ENCODE data around the gene CDH8.

The CDH8 gene

GRCh38 chr16:62022688-62023087 lies 13.6 kb downstream of the CDH8 start:
- DNase-seq = no peak

DNA sequence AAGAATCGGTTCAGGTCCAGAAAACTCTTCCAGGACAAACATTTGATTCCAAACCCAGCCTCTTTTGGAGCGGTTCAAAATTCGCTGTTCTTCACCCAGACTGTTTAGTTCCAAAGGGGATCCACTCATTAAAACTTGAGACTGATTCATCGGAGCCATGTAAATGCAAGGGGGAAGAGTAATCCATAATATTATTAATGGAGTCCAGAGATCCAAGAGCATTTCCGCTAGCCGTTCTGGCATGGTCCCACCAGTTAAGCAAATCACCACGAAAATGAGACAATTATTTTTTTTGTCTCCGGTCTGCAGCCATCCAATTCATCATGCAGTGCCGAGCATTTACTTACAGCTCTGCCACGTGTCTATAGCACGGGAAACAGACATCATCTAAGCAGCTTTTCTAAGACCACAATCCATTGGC lies 15.1 kb downstream of the CDH8 start:
- DNase-seq = no peak

- no peak for DNase-seq
Observed at GRCh38 chr16:62020681-62021080, 15.6 kb downstream of the CDH8 start.

GRCh38 chr16:62019851-62020250 lies 16.4 kb downstream of the CDH8 start:
- no peak for DNase-seq

GRCh38 chr16:62018301-62019060 lies 17.8 kb downstream of the CDH8 start:
- DNase-seq = no peak

GRCh38 chr16:62014319-62014923 lies 21.8 kb downstream of the CDH8 start:
- DNase-seq = no peak

DNA sequence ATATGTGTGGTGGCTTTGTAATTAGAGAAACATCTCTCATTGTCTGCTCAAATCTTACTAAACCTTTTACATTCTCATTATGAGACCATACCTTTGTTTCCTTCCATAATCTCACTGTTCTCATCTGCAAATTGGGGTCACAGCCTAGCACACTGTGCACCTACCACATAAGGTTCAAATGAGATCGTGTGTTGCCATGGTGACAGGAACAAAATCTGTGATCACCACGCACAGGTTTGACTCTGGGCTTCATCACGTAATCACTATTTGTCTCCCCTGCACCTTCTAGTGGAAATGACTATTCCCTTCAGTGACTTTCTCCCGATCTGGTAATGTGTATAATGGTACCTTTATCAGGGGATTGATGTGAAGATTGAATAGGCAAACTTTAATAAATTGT lies 26.1 kb downstream of the CDH8 start:
- DNase-seq = no peak

- no peak for DNase-seq
Observed at GRCh38 chr16:61998460-61998859, 37.8 kb downstream of the CDH8 start.

- DNase-seq = no peak
Observed at GRCh38 chr16:61993108-61993507, 43.1 kb downstream of the CDH8 start.

- DNase-seq = no peak
Observed at GRCh38 chr16:61987474-61988012, 48.7 kb downstream of the CDH8 start.

- no peak for DNase-seq
Observed at GRCh38 chr16:61969077-61969382, 67.2 kb downstream of the CDH8 start.

DNA sequence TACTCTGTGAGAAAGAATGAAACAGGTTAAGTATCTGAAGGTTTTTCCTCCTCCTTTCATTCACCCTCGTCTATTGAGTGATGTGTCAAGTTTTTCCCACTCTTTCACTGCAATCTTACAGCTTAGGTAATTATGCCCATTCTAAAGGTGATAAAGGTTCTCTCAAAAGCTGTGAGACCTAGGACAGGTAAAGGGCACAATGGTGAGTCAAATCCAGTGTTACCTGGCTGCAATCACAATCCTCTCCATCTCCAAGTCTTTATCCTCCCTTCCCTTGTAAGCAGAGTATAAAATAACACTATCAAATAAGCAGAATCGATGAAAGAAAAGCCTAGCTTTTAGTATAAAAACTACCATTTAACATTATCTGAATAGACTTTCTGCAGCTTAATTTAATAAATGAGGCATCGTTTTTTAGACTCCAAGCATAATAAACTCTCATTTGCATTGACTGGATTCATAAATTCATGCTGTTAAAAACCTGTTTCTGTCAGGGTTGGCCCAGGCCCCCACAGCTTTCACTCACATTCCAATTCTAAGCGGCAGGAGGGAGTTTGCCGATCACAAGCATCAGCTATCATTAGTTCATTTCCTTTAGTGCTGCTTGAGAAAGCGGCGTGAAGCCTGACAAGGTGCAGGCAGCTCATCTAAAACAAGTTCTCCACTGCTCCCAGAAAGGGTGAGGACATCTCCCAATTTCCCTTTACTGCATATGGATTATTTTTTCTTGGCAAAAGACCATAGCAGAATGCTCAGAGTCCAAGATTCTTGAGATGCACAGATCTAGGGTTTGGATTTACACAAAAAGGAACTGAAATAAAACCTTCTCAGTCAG lies 67.8 kb downstream of the CDH8 start:
- DNase-seq = no peak

- no peak for DNase-seq
Observed at GRCh38 chr16:61957075-61957855, 79.0 kb downstream of the CDH8 start.

GRCh38 chr16:61952841-61953240 lies 83.4 kb downstream of the CDH8 start:
- no peak for DNase-seq

GRCh38 chr16:61948414-61948813 lies 87.8 kb downstream of the CDH8 start:
- DNase-seq = no peak

GRCh38 chr16:61946019-61946418 lies 90.2 kb downstream of the CDH8 start:
- no peak for DNase-seq

DNA sequence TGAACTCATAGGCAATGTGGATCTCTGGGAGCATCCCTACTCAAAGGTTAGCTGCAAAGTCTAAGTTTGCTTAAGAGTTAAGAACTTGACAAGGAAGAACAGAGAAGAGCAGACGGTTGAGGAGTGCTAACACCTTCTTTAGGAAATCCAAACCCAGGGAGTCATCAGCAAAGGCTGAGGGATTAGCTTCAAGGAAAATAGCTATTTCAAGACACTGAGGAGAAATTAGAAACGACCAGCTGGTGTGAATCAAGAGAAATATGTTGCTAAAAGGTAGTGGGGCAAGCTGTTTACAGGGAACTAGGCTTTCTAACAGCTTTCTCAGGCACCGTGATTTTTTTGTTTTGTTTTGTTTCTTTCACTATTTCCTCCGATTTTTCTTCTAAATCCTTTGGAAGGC lies 90.7 kb downstream of the CDH8 start:
- no peak for DNase-seq

DNA sequence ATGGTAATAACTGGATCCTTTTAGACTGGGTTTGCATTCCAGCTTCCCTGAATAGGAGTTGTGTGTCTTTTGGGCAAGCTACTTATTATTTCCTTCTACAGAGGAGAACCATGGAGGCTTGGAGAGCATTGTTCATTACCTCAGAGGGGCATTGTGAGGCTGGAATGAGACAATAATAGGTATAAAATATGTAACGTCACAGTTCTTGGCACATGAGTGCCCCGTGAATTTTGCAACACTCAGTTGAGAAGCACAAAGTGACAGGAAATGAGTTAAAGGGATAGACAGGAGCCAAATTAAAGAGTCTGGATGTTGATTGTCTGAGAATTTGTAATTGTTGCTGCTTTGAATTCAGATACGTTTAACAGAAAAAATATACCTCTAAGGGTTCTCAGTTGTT lies 92.2 kb downstream of the CDH8 start:
- no peak for DNase-seq

DNA sequence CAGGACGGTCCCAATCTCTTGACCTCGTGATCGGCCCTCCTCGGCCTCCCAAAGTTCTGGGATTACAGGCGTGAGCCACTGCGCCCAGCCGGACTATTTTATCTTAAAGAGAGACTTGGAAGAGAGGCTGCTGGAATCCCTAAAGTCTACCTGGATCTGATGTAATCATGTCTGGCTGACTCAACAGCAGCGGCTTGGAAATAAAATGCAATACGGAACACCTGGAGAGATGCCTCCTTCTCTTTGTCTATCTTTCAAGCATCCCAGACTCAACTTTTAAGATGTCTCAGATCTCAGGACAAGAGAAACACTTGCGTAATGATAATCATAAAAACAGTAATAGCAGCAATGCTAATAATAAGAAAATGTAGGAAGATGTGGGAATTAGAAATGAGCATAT lies 95.6 kb downstream of the CDH8 start:
- DNase-seq = no peak

DNA sequence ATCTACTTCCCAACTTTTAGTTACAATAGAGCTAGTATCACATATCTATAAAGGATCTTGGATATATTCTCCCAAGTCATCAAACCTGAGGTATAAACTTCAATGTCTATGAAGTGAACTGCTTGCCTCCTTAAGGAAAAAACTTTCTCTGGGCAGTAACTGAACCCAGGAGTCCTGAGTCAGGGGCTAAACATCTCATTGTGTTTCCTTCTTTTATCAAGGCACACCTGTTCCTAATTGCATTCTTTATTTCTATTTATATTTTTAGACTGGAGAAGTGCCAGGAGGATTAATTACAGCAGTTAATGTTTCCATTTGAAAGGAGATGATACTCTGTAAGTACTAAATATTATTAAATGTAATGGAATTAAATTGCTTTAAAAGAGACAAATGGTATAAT lies 98.6 kb downstream of the CDH8 start:
- no peak for DNase-seq

- no peak for DNase-seq
Observed at GRCh38 chr16:61936522-61936921, 99.7 kb downstream of the CDH8 start.

DNA sequence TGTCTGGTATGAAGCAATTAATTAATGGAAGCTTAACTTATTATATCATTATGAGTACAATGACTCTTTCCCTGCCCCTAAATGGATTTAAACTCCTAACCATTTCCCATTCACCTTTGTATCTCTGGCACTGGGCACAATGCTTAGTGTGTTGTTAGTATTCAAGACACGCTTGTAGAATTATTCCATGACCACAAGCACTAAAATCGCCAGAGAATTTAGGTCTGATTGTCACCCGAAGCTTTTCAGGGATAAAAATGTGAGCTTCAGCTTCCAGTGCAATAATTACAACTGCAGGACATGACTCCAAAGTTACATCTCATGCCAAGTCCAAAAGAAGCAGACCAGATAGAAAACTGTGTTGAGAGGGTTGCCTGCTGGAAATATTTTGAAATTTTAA lies 101.6 kb downstream of the CDH8 start:
- DNase-seq = no peak

- DNase-seq = no peak
Observed at GRCh38 chr16:61929776-61930175, 106.5 kb downstream of the CDH8 start.

Data from stimulated activated CD4-positive, alpha-beta T cell treated with anti-CD3 and anti-CD28 coated beads, Interleukin-2, amount 100 ng/mL, for 48 hours (primary cell).